Measurements from ENCODE around the gene VGLL4.

The VGLL4 gene

GRCh38 chr3:11592445-11593298 is 51.0 kb downstream of the VGLL4 start:
- peak overlapping the region; percentile 82 for H3K27ac ChIP-seq (ENCODE audit: low read depth, low read length)
- no peaks in the 10 kb centered on the region for H3K27me3 ChIP-seq (ENCODE audit: control insufficient read depth, insufficient read depth, low read length)
- no peaks in the 10 kb centered on the region for H3K36me3 ChIP-seq (ENCODE audit: control insufficient read depth, insufficient read depth, low read length)
- H3K4me1 ChIP-seq (ENCODE audit: control insufficient read depth, insufficient read depth, low read length): peaks cover 46% of the 10 kb centered on the region
- H3K4me3 ChIP-seq (ENCODE audit: low read length): no peak overlapping the region
- no peak overlapping the region for H3K9ac ChIP-seq (ENCODE audit: low read length)

GRCh38 chr3:11591391-11592282 is 52.1 kb downstream of the VGLL4 start:
- peak overlapping the region; percentile 6 for H3K4me3 ChIP-seq (ENCODE audit: low read length)
- no peaks in the 10 kb centered on the region for H3K36me3 ChIP-seq (ENCODE audit: control insufficient read depth, insufficient read depth, low read length)
- no peak overlapping the region for H3K9ac ChIP-seq (ENCODE audit: low read length)
- peaks cover 44% of the 10 kb centered on the region for H3K4me1 ChIP-seq (ENCODE audit: control insufficient read depth, insufficient read depth, low read length)
- H3K27ac ChIP-seq (ENCODE audit: low read depth, low read length): peak overlapping the region; percentile 82
- H3K27me3 ChIP-seq (ENCODE audit: control insufficient read depth, insufficient read depth, low read length): no peaks in the 10 kb centered on the region

- H3K36me3 ChIP-seq (ENCODE audit: control insufficient read depth, insufficient read depth, low read length): no peaks in the 10 kb centered on the region
- H3K9ac ChIP-seq (ENCODE audit: low read length): no peak overlapping the region
- H3K4me1 ChIP-seq (ENCODE audit: control insufficient read depth, insufficient read depth, low read length): peaks cover 39% of the 10 kb centered on the region
- no peak overlapping the region for H3K4me3 ChIP-seq (ENCODE audit: low read length)
- H3K27ac ChIP-seq (ENCODE audit: low read depth, low read length): peak overlapping the region; percentile 82
- no peaks in the 10 kb centered on the region for H3K27me3 ChIP-seq (ENCODE audit: control insufficient read depth, insufficient read depth, low read length)
Observed at GRCh38 chr3:11591002-11591355, 52.7 kb downstream of the VGLL4 start.

GRCh38 chr3:11589706-11590105 is 54.0 kb downstream of the VGLL4 start:
- H3K27me3 ChIP-seq (ENCODE audit: control insufficient read depth, insufficient read depth, low read length): no peaks in the 10 kb centered on the region
- H3K36me3 ChIP-seq (ENCODE audit: control insufficient read depth, insufficient read depth, low read length): no peaks in the 10 kb centered on the region
- peaks cover 39% of the 10 kb centered on the region for H3K4me1 ChIP-seq (ENCODE audit: control insufficient read depth, insufficient read depth, low read length)
- no peak overlapping the region for H3K9ac ChIP-seq (ENCODE audit: low read length)
- H3K27ac ChIP-seq (ENCODE audit: low read depth, low read length): peak overlapping the region; percentile 82
- H3K4me3 ChIP-seq (ENCODE audit: low read length): no peak overlapping the region

GRCh38 chr3:11588755-11589154 is 55.0 kb downstream of the VGLL4 start:
- H3K4me3 ChIP-seq (ENCODE audit: low read length): no peak overlapping the region
- no peaks in the 10 kb centered on the region for H3K27me3 ChIP-seq (ENCODE audit: control insufficient read depth, insufficient read depth, low read length)
- H3K27ac ChIP-seq (ENCODE audit: low read depth, low read length): no peak overlapping the region
- no peaks in the 10 kb centered on the region for H3K36me3 ChIP-seq (ENCODE audit: control insufficient read depth, insufficient read depth, low read length)
- H3K9ac ChIP-seq (ENCODE audit: low read length): no peak overlapping the region
- H3K4me1 ChIP-seq (ENCODE audit: control insufficient read depth, insufficient read depth, low read length): peaks cover 40% of the 10 kb centered on the region

GRCh38 chr3:11588338-11588737 is 55.4 kb downstream of the VGLL4 start:
- H3K9ac ChIP-seq (ENCODE audit: low read length): no peak overlapping the region

GRCh38 chr3:11587766-11588165 is 55.9 kb downstream of the VGLL4 start:
- Histone ChIP-seq H3K9ac (ENCODE audit: low read length) (no peak overlapping the region), H3K27me3 (ENCODE audit: control insufficient read depth, insufficient read depth, low read length) (no peaks in the 10 kb centered on the region), H3K4me1 (ENCODE audit: control insufficient read depth, insufficient read depth, low read length) (peaks cover 41% of the 10 kb centered on the region), H3K4me3 (ENCODE audit: low read length) (no peak overlapping the region), H3K27ac (ENCODE audit: low read depth, low read length) (peak overlapping the region; percentile 51), H3K36me3 (ENCODE audit: control insufficient read depth, insufficient read depth, low read length) (no peaks in the 10 kb centered on the region)

More at GRCh38 chr3:11588338-11588737, 55.4 kb downstream of the VGLL4 start:
- Histone ChIP-seq H3K4me1 (ENCODE audit: control insufficient read depth, insufficient read depth, low read length) (peaks cover 41% of the 10 kb centered on the region), H3K27ac (ENCODE audit: low read depth, low read length) (no peak overlapping the region), H3K4me3 (ENCODE audit: low read length) (no peak overlapping the region), H3K27me3 (ENCODE audit: control insufficient read depth, insufficient read depth, low read length) (no peaks in the 10 kb centered on the region), H3K36me3 (ENCODE audit: control insufficient read depth, insufficient read depth, low read length) (no peaks in the 10 kb centered on the region)

GRCh38 chr3:11584570-11584969 is 59.1 kb downstream of the VGLL4 start:
- Histone ChIP-seq H3K4me3 (ENCODE audit: low read length) (no peak overlapping the region), H3K4me1 (ENCODE audit: control insufficient read depth, insufficient read depth, low read length) (peaks cover 20% of the 10 kb centered on the region), H3K27ac (ENCODE audit: low read depth, low read length) (no peak overlapping the region), H3K9ac (ENCODE audit: low read length) (no peak overlapping the region), H3K36me3 (ENCODE audit: control insufficient read depth, insufficient read depth, low read length) (no peaks in the 10 kb centered on the region), H3K27me3 (ENCODE audit: control insufficient read depth, insufficient read depth, low read length) (no peaks in the 10 kb centered on the region)

GRCh38 chr3:11583638-11584046 is 60.1 kb downstream of the VGLL4 start:
- H3K27me3 ChIP-seq (ENCODE audit: control insufficient read depth, insufficient read depth, low read length): no peaks in the 10 kb centered on the region
- peak overlapping the region; percentile 57 for H3K27ac ChIP-seq (ENCODE audit: low read depth, low read length)
- no peak overlapping the region for H3K9ac ChIP-seq (ENCODE audit: low read length)
- no peaks in the 10 kb centered on the region for H3K36me3 ChIP-seq (ENCODE audit: control insufficient read depth, insufficient read depth, low read length)
- peaks cover 20% of the 10 kb centered on the region for H3K4me1 ChIP-seq (ENCODE audit: control insufficient read depth, insufficient read depth, low read length)
- no peak overlapping the region for H3K4me3 ChIP-seq (ENCODE audit: low read length)

GRCh38 chr3:11583235-11583634 is 60.5 kb downstream of the VGLL4 start:
- Histone ChIP-seq H3K27ac (ENCODE audit: low read depth, low read length) (peak overlapping the region; percentile 57), H3K36me3 (ENCODE audit: control insufficient read depth, insufficient read depth, low read length) (no peaks in the 10 kb centered on the region), H3K4me3 (ENCODE audit: low read length) (no peak overlapping the region), H3K9ac (ENCODE audit: low read length) (no peak overlapping the region), H3K27me3 (ENCODE audit: control insufficient read depth, insufficient read depth, low read length) (no peaks in the 10 kb centered on the region), H3K4me1 (ENCODE audit: control insufficient read depth, insufficient read depth, low read length) (peaks cover 20% of the 10 kb centered on the region)

- Histone ChIP-seq H3K4me1 (ENCODE audit: control insufficient read depth, insufficient read depth, low read length) (peaks cover 20% of the 10 kb centered on the region), H3K27me3 (ENCODE audit: control insufficient read depth, insufficient read depth, low read length) (no peaks in the 10 kb centered on the region), H3K27ac (ENCODE audit: low read depth, low read length) (peak overlapping the region; percentile 75), H3K36me3 (ENCODE audit: control insufficient read depth, insufficient read depth, low read length) (no peaks in the 10 kb centered on the region), H3K9ac (ENCODE audit: low read length) (peak overlapping the region; percentile 49), H3K4me3 (ENCODE audit: low read length) (peak overlapping the region; percentile 59)
Observed at GRCh38 chr3:11582191-11582968, 61.3 kb downstream of the VGLL4 start.
